Fibroblast of gingiva (primary cell): ENCODE measurements around the gene TEX2.

Experiments
- DNase-seq: peaks from one replicate; pipeline ENCODE4 v3.0.0-alpha.2; 2011; ENCODE audit warnings: low read depth

The TEX2 gene

GRCh38 chr17:64263000-64263766, at the start of gene TEX2:
TSS of gene TEX2 (minus strand) at chr17:64263260. CDS start at chr17:64214217, 49,043 bp downstream.
- peak; percentile 82 for DNase-seq

DNA sequence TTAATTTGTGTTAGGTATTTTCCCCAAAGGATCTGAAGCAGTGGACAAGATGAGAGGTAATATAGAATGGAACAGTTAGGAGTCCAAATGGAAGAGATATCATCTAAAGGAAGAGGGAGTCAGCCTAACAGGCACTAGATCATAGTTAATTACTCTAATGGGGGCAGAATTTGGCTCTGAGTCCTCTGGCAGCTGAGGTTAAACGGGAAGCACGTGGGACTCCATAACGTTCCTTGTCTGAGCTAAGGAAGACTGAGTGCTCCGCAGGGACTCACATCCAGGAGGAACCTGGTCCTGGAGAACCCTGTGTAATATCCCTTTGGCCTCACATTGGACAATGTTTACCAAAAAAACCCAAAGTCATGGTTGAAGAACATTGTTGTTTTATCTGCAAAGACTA, 46.6 kb upstream of the TEX2 start:
- no peak for DNase-seq

DNA sequence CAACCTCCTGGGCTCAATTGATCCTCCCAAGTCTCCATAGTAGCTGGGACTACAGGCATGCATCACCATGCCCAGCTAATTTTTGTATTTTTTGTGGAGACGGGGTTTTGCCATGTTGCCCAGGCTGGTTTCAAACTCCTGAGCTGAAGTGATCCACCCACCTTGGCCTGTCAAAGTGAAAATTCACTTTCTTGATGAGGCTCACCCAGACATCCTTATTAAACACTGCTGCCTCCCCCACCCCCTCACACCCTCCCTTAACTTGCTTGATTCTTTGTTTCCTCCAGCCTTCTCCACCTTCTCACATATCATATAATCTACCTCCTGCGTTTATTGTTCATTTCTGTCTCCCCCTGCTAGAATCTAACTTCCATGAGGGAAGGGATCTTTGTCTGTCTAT, 46.0 kb upstream of the TEX2 start:
- no peak for DNase-seq

GRCh38 chr17:64306850-64307463, 43.9 kb upstream of the TEX2 start:
- peak; percentile 68 for DNase-seq

DNA sequence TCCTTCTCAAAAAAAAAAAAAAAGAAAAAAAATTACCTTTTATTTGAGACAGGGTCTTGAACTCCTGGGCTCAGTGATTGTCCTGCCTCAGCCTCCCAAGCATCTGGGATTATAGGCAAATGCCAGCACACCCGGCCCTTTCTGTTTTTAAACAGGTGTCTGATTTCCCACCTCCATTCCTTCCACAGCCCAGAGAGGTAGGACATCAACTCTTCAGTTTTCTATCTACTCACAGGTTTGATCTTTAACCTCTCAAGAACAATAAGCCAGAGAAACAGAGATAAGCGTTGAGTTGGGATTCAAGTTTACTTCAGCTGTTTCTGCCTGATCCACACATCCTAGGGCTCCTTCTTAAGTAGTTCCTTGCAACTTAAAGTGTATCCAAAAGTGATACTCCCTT, 41.5 kb upstream of the TEX2 start:
- no peak for DNase-seq

GRCh38 chr17:64300699-64300965, 37.6 kb upstream of the TEX2 start:
- no peak for DNase-seq

- no peak for DNase-seq
Measured at GRCh38 chr17:64297467-64298088, 34.5 kb upstream of the TEX2 start.

- no peak for DNase-seq
Measured at GRCh38 chr17:64296246-64296645, 33.2 kb upstream of the TEX2 start.

DNA sequence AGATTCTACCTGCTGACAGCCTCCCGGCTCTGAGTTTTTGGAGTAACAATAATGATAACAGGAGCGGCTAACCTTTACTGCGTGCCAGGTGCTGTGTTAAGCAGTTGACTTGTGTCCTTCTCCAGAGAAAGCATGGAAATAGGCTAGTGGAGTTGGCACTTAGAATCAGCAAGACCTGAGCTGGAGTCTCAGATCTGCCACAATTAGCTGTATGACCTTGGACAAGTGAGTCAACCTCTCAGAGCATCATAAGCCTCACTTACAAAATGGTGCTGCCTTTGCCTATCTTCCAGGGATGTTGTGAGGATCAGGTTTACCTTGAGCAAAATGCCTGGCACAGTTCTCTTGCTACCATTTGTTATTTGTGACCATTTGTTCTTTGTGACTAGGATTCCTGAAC, 32.1 kb upstream of the TEX2 start:
- no peak for DNase-seq

GRCh38 chr17:64291268-64291851, 28.3 kb upstream of the TEX2 start:
- DNase-seq = no peak

DNA sequence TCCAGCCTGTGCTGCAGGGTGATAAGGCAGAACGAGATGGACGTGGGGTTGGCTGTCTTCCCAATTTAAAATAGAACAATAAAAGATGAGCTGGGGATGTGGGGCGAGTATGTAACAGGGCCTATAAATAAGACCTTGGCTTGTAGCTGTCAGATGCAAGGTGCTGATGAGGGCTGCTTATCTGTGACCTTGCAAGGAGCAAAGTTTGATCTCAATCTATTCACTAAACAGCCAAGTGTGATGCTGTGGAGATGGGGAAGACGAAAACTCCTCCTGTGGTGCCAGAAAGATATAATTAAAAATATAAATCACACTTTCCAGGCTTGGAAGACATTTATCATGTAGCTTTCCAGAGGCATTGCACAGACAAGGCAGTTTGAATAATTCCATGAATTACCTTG, 26.7 kb upstream of the TEX2 start:
- no peak for DNase-seq

GRCh38 chr17:64282753-64283080, 19.7 kb upstream of the TEX2 start:
- DNase-seq = no peak

GRCh38 chr17:64281962-64282752, 19.1 kb upstream of the TEX2 start:
- DNase-seq = peak; percentile 72

GRCh38 chr17:64278614-64279013, 15.6 kb upstream of the TEX2 start:
- no peak for DNase-seq

DNA sequence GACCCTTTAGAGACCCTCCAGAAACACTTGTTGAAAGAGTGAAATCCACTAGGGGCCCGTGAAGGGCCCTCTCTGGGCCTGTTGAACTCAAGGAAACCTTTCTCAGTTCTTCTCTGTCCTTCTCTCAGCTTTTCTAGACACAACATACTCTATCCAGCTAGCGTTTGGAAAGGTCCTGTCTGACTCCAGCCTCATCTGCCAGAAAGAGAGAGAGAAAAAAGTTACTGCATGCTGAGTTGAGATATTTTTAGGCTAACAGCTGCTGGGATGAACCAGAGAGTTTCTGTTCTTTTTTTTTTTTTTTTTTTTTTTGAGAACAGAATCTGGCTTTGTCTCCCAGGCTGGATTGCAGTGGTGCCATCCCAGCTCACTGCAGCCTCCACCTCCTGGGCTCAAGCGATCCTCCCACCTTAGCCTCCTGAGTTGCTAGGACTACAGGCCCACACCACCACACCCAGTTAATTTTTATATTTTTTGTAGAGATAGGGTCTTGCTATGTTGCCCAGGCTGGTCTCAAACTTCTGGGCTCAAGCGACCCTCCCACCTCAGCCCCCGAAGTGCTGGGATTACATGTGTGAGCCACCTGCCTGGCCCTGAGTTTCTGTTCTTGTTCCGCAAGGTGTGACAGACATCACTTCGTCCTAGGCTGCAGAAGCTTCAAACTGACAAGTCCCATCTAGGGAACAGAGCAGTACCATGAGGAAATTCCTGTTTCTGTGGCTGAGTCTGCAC, 14.9 kb upstream of the TEX2 start:
- DNase-seq = peak; percentile 11

DNA sequence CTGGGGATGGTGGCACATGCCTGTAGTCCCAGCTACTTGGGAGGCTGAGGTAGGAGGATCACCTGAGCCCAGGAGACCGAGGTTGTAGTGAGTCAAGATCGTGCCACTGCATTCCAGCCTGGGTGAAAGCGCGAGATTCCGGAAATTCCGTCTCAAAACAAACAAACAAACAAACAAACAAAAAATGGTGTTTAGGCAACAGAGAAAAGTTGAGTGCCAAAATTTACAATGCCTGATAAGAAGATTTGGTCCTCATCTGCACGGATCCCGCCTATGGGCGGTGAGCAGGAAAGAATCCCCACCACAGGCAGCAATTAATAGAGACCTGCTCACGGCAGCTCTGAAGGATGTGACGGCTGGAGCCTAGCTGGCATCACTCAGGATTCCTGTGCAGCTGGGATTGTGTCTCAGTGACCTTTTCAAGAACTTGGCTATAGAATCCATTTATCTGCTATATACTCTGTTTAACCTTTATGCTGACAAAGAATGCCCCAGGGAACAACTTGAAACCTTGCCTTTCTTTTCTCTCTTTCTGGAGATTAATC, 14.0 kb upstream of the TEX2 start:
- no peak for DNase-seq

GRCh38 chr17:64275016-64275415, 12.0 kb upstream of the TEX2 start:
- no peak for DNase-seq

GRCh38 chr17:64273006-64273405, 9.9 kb upstream of the TEX2 start:
- no peak for DNase-seq

GRCh38 chr17:64270885-64271284, 7.8 kb upstream of the TEX2 start:
- no peak for DNase-seq

DNA sequence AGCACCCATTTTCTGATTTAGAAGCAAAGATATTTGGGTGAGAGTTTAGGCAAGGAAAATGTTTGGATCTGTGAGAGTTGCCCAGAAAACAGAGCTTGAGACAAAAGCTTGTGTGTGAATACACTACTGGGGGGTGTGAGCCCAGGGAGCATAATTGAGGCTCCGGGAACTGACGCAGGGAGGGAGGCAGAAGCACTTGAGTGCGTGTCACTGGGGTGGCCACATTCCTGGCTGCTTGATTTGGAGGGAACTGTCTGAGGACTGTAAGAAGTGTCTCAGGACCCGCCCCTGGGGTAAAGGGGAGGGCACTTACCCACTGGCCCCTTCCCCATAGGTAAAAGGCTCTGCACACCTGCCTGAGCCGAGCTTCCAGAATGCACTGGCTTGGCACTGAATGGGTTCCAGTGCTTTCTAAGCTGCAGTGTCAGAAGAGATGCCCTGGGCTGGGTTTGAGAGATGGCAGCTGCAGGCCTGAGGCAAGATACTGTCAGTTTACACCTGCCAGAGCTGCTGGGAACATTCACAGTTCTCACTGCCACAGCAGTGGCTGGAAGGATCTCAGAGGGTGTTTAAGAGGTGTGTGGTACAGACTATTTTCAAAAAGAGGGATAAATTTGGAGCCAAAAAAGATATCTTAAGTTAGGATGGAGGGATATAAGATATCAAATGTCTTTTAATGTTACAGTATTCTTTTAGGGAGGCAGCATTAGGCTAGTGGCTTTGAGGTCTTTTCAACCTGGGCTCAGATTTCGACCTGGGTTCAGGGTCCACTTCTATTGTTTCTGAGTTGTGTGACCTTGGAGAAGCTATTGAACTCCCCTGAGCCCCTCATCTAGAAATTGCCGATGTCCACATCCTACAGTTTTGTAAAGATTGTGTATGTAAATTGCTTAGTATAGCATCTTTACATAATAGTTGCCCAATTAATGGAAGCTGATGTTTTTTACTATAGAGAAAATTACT, 6.9 kb upstream of the TEX2 start:
- no peak for DNase-seq
